Panc1 (cell line): ENCODE results near the gene SCNN1B. TPM values are rescaled to one million over a fixed set of nuclear protein-coding genes. Genes with fewer than 3 reads are reported as not detected.

Experiments
- ATAC-seq: fragments of 200-7000 bp; cut with Tn5 transposase; 2 replicates; pipeline ENCODE4 v1.9.1; 2020; ENCODE audit warnings: mild to moderate bottlenecking, moderate library complexity
- BruUV-seq: library from RNA; stranded (reverse); fragments of 400-500 nt; replicated peaks from 2 replicates; lab custom pipeline; 2021; lab: Mats Ljungman, UMichigan
- CTCF ChIA-PET: fragments of 300-600 bp; sonication (Branson Sonifier 250); formaldehyde crosslinking; loops from one replicate; lab custom pipeline; 2022; ENCODE audit warnings: antibody characterized with exemption; lab: Charles Lee
- POLR2A ChIA-PET: fragments of 300-600 bp; sonication (Branson Sonifier 250); formaldehyde crosslinking; loops from one replicate; lab custom pipeline; 2022; ENCODE audit warnings: antibody characterized with exemption; lab: Charles Lee
- DNase-seq: peaks from one replicate; pipeline ENCODE4 v3.0.0-alpha.2; 2010; ENCODE audit warnings: low read depth, low spot score
- H3K27ac ChIP-seq: 2 replicates; pipeline ENCODE4 v1.5.1; 2011; ENCODE audit warnings: mild to moderate bottlenecking, low read length, inconsistent platforms
- H3K27me3 ChIP-seq: fragments of 200-500 bp; sonication (Bioruptor generic); 2 replicates; pipeline ENCODE4 v1.6.0; 2014; ENCODE audit warnings: low read length, inconsistent platforms; ENCODE audit not compliant: control insufficient read depth, insufficient read depth
- H3K36me3 ChIP-seq: fragments of 200-500 bp; sonication (Bioruptor generic); 2 replicates; pipeline ENCODE4 v1.5.1; 2014; ENCODE audit warnings: inconsistent platforms, mild to moderate bottlenecking, low read length, moderate library complexity; ENCODE audit not compliant: control insufficient read depth, insufficient read depth
- H3K4me1 ChIP-seq: 2 replicates; pipeline ENCODE4 v1.5.1; 2011; ENCODE audit warnings: inconsistent platforms, mild to moderate bottlenecking, low read length, moderate library complexity; ENCODE audit not compliant: control insufficient read depth, insufficient read depth
- H3K4me3 ChIP-seq, 2 experiments: 2 replicates each; pipeline ENCODE4 v1.5.1; 2011 to 2012; ENCODE audit warnings: low read depth in 2 of 2, low read length in 2 of 2, mild to moderate bottlenecking in 2 of 2, inconsistent platforms in 1 of 2, moderate library complexity in 1 of 2
- H3K9me3 ChIP-seq: fragments of 200-500 bp; sonication (Bioruptor generic); 2 replicates; pipeline ENCODE4 v1.5.1; 2014; ENCODE audit warnings: low read depth, mild to moderate bottlenecking, inconsistent platforms, low read length, moderate library complexity; ENCODE audit not compliant: control insufficient read depth, insufficient read depth
- CTCF ChIP-seq: fragments of 450-650 bp; IDR thresholded peaks from 2 replicates; pipeline ENCODE4 v1.5.1; 2017; ENCODE audit warnings: mild to moderate bottlenecking
- POLR2AphosphoS5 ChIP-seq: IDR thresholded peaks from 2 replicates; pipeline ENCODE4 v1.6.1; 2012; ENCODE audit warnings: mild to moderate bottlenecking, low read depth, low read length, moderate library complexity
- SIN3A ChIP-seq: IDR thresholded peaks from 2 replicates; pipeline ENCODE4 v1.6.1; 2012; ENCODE audit warnings: low read depth, mild to moderate bottlenecking, low read length, moderate library complexity, borderline replicate concordance; ENCODE audit not compliant: insufficient read depth
- TCF7L2 ChIP-seq: IDR thresholded peaks from 2 replicates; pipeline ENCODE4 v1.6.1; 2011; ENCODE audit warnings: mild to moderate bottlenecking, low read depth, low read length, inconsistent platforms
- in situ Hi-C: cut with HindIII; loops from 2 replicates; pipeline ENCODE4 v1.10.0; 2016; ENCODE audit warnings: low sequenced_read_pairs, low pct_unique_long_range_greater_than_20kb
- intact Hi-C: fragments of 100-400 bp; cut with micrococcal nuclease; formaldehyde crosslinking; loops from one replicate; pipeline ENCODE4 v1.10.0; 2022; ENCODE audit not compliant: unreplicated experiment
- total RNA-seq: library from RNA; stranded (reverse); gene quantifications from one replicate; pipeline ENCODE4 v1.2.1, GENCODE V29; 2021; ENCODE audit not compliant: unreplicated experiment
- TF ChIP-seq, protein P1 (sequence below), 2 experiments: IDR thresholded peaks; 2 replicates each; pipeline ENCODE4 v1.6.1; 2011 to 2012; ENCODE audit warnings: low read depth in 2 of 2, control low read depth in 1 of 2, low read length in 1 of 2, mild to moderate bottlenecking in 1 of 2, moderate library complexity in 1 of 2; ENCODE audit not compliant: insufficient read depth in 1 of 2

Gene SCNN1B
- total RNA-seq, 1 experiment from 2014 or later = 10.7 TPM

- no peak overlapping the region for H3K27ac ChIP-seq
- no peak for ATAC-seq
- ChIA-PET CTCF (no interaction called here), POLR2A (no interaction called here)
- intact Hi-C loops = no loop called here
- TF ChIP-seq SIN3A (no peak), CTCF (no peak), POLR2AphosphoS5 (no peak), TCF7L2 (no peak)
- TF ChIP-seq, protein P1, sequence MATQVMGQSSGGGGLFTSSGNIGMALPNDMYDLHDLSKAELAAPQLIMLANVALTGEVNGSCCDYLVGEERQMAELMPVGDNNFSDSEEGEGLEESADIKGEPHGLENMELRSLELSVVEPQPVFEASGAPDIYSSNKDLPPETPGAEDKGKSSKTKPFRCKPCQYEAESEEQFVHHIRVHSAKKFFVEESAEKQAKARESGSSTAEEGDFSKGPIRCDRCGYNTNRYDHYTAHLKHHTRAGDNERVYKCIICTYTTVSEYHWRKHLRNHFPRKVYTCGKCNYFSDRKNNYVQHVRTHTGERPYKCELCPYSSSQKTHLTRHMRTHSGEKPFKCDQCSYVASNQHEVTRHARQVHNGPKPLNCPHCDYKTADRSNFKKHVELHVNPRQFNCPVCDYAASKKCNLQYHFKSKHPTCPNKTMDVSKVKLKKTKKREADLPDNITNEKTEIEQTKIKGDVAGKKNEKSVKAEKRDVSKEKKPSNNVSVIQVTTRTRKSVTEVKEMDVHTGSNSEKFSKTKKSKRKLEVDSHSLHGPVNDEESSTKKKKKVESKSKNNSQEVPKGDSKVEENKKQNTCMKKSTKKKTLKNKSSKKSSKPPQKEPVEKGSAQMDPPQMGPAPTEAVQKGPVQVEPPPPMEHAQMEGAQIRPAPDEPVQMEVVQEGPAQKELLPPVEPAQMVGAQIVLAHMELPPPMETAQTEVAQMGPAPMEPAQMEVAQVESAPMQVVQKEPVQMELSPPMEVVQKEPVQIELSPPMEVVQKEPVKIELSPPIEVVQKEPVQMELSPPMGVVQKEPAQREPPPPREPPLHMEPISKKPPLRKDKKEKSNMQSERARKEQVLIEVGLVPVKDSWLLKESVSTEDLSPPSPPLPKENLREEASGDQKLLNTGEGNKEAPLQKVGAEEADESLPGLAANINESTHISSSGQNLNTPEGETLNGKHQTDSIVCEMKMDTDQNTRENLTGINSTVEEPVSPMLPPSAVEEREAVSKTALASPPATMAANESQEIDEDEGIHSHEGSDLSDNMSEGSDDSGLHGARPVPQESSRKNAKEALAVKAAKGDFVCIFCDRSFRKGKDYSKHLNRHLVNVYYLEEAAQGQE (IDR thresholded peaks at IDR 0.05; ENCODE audit: insufficient read depth in 1 of 2, low read depth in 2 of 2, low read length in 1 of 2) = no peak
- H3K4me3 ChIP-seq = no peak overlapping the region
- in situ Hi-C loops = no loop called here
- DNase-seq = no peak
- H3K4me1 ChIP-seq = peaks cover 25% of the 10 kb centered on the region
- H3K9me3 ChIP-seq = no peaks in the 10 kb centered on the region
- no peaks in the 10 kb centered on the region for H3K36me3 ChIP-seq
- H3K27me3 ChIP-seq = no peaks in the 10 kb centered on the region
- BruUV-seq = no TSS peak
These were observed 17.5 kb upstream of the SCNN1B start for GRCh38 chr16:23284584-23284983.

GRCh38 chr16:23286131-23286532 is 16.0 kb upstream of the SCNN1B start:
- intact Hi-C loops (no loop called here), in situ Hi-C loops (no loop called here)
- CTCF ChIA-PET = no interaction called here
- H3K9me3 ChIP-seq = no peaks in the 10 kb centered on the region
- H3K27ac ChIP-seq = no peak overlapping the region
- POLR2A ChIA-PET = no interaction called here
- ATAC-seq (no peak), DNase-seq (no peak)
- TF ChIP-seq CTCF (no peak), POLR2AphosphoS5 (no peak), TCF7L2 (no peak), SIN3A (no peak)
- TF ChIP-seq, protein P1 (IDR thresholded peaks at IDR 0.05; ENCODE audit: insufficient read depth in 1 of 2, low read depth in 2 of 2, low read length in 1 of 2) = no peak
- H3K27me3 ChIP-seq = no peaks in the 10 kb centered on the region
- peaks cover 12% of the 10 kb centered on the region for H3K4me1 ChIP-seq
- no peak overlapping the region for H3K4me3 ChIP-seq
- BruUV-seq = no TSS peak
- H3K36me3 ChIP-seq = no peaks in the 10 kb centered on the region
